ENCODE measurements around the gene SPAG5. TPM values are rescaled to one million over a fixed set of nuclear protein-coding genes. Genes with fewer than 3 reads are reported as not detected.

Gene SPAG5
- total and polyA plus RNA-seq, 10 of the 15 experiments (the other 5 are each of a cell fraction or from before 2014, with no cell fraction given): 73.5 to 171 (median 106) TPM

GRCh38 chr17:28576758-28577465 lies 21.9 kb downstream of the SPAG5 start, which contains the start of gene ALDOC:
TSS of gene ALDOC (minus strand) at chr17:28576895. CDS start at chr17:28575532, 1,363 bp downstream.
- BruUV-seq (replicated peaks): no TSS peak
- peak; percentile 41 for FAIRE-seq
- in situ Hi-C loops (cut with MboI) (no loop called here), intact Hi-C loops (cut with micrococcal nuclease; ENCODE audit: unreplicated experiment) (loop anchor here (2.0 kb wide), 1 partner anchor 22 kb away; the partner anchor contains the start of gene SPAG5)
- ChIA-PET POLR2A (interaction anchor here (0.5 to 7.1 kb wide), 20 partner anchors 9 to 1332 kb away, joined by 3 to 91 read pairs (median 4); partner anchors contain the start of genes BLTP2, NEK8, PROCA1 and SPAG5), SMC1A (ENCODE audit: uncharacterized antibody, unreplicated experiment) (interaction anchor here (0.7 to 3.0 kb wide), 10 partner anchors 11 to 79 kb away, joined by 3 to 13 read pairs (median 4); no protein-coding TSS in a partner anchor), CTCF (interaction anchor here (0.5 to 4.8 kb wide), 13 partner anchors 9 to 129 kb away, joined by 3 to 56 read pairs (median 4); no protein-coding TSS in a partner anchor), RAD21 (ENCODE audit: unreplicated experiment) (interaction anchor here (0.6 to 3.3 kb wide), 12 partner anchors 9 to 220 kb away, joined by 3 to 38 read pairs (median 3); partner anchors contain the start of genes BLTP2, POLDIP2 and RPL23A)
- Histone ChIP-seq H3K79me2 (ENCODE audit: control insufficient read depth, insufficient read depth, low read length) (peaks cover 20% of the 10 kb centered on the region), H3K4me2 (ENCODE audit: control insufficient read depth, insufficient read depth) (peak within 1 kb of the TSS; percentile 84), H3K9ac (ENCODE audit: control insufficient read depth, insufficient read depth, low read length) (peak within 1 kb of the TSS; percentile 37), H3K4me3 (peak within 1 kb of the TSS; percentile 66), H3K9me3 (replicated peaks; ENCODE audit: control insufficient read depth, insufficient read depth, low read length) (no peaks in the 10 kb centered on the region), H4K20me1 (ENCODE audit: control insufficient read depth, insufficient read depth) (no peaks in the 10 kb centered on the region), H3K27me3 (replicated peaks in 1 of 2; ENCODE audit: control insufficient read depth in 2 of 2, insufficient read depth in 2 of 2, low read length in 1 of 2) (no peaks in the 10 kb centered on the region), H2AFZ (ENCODE audit: control insufficient read depth, low read depth, low read length) (peak within 1 kb of the TSS; percentile 65), H3K4me1 (ENCODE audit: control insufficient read depth, insufficient read depth, low read length) (peaks cover 29% of the 10 kb centered on the region), H3K36me3 (ENCODE audit: control insufficient read depth in 2 of 2, insufficient read depth in 2 of 2, low read length in 1 of 2) (peaks cover 7 to 21% of the 10 kb centered on the region in 2 experiments; a peak in 3 of 4 replicates), H3K27ac (ENCODE audit: control insufficient read depth, insufficient read depth) (peak within 1 kb of the TSS; percentile 46)
- DNase-seq (ENCODE audit: low read depth, low spot score): peak; percentile 88
- peak; percentile 97 for ATAC-seq
- 2% methylated on average over 24 of the region's 26 CpGs for WGBS (ENCODE audit: insufficient coverage, insufficient replicate concordance, low lambda C conversion rate, missing lambda C conversion rate)
- no peak for TF ChIP-seq KAT2A (conservative IDR thresholded peaks at IDR 0.05; ENCODE audit: control insufficient read depth, low read depth, low read length)
- TF ChIP-seq HDAC2 (IDR thresholded peaks at IDR 0.05): no peak
- TF ChIP-seq RFX5 (IDR thresholded peaks at IDR 0.05; ENCODE audit: low read depth, low read length): no peak
- no peak for TF ChIP-seq ZNF622 (IDR thresholded peaks at IDR 0.05)
- TF ChIP-seq, protein P1, sequence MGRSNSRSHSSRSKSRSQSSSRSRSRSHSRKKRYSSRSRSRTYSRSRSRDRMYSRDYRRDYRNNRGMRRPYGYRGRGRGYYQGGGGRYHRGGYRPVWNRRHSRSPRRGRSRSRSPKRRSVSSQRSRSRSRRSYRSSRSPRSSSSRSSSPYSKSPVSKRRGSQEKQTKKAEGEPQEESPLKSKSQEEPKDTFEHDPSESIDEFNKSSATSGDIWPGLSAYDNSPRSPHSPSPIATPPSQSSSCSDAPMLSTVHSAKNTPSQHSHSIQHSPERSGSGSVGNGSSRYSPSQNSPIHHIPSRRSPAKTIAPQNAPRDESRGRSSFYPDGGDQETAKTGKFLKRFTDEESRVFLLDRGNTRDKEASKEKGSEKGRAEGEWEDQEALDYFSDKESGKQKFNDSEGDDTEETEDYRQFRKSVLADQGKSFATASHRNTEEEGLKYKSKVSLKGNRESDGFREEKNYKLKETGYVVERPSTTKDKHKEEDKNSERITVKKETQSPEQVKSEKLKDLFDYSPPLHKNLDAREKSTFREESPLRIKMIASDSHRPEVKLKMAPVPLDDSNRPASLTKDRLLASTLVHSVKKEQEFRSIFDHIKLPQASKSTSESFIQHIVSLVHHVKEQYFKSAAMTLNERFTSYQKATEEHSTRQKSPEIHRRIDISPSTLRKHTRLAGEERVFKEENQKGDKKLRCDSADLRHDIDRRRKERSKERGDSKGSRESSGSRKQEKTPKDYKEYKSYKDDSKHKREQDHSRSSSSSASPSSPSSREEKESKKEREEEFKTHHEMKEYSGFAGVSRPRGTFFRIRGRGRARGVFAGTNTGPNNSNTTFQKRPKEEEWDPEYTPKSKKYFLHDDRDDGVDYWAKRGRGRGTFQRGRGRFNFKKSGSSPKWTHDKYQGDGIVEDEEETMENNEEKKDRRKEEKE (IDR thresholded peaks at IDR 0.05): no peak
- no peak for TF ChIP-seq ZNF217 (IDR thresholded peaks at IDR 0.05)
- TF ChIP-seq BMI1 (IDR thresholded peaks at IDR 0.05; ENCODE audit: borderline replicate concordance): no peak
- no peak for TF ChIP-seq RBBP5 (conservative IDR thresholded peaks at IDR 0.05)
- TF ChIP-seq CBX3 (IDR thresholded peaks at IDR 0.05; ENCODE audit: borderline replicate concordance, low read depth): no peak
- TF ChIP-seq PAX8 (IDR thresholded peaks at IDR 0.05): no peak
- no peak for TF ChIP-seq TARDBP (IDR thresholded peaks at IDR 0.05; ENCODE audit: borderline replicate concordance)
- no peak for TF ChIP-seq FOS (IDR thresholded peaks at IDR 0.05; ENCODE audit: borderline replicate concordance, extremely low read depth, insufficient read length)
- no peak for TF ChIP-seq ZNF592 (IDR thresholded peaks at IDR 0.05)
- no peak for TF ChIP-seq SKIL (IDR thresholded peaks at IDR 0.05; ENCODE audit: low read depth, poor library complexity, severe bottlenecking)

Data from GM12878 (cell line).